Natural killer cell (primary cell): Measurements from ENCODE around the gene USF2. TPM values are rescaled to one million over a fixed set of nuclear protein-coding genes. Genes with fewer than 3 reads are reported as not detected.

Experiments used
- ATAC-seq, 3 donors: fragments of 150-1000 bp in 2 of 3; fragments of 200-7000 bp in 1 of 3; cut with Tn5 transposase; 1 replicate in 1 of 3; 2 replicates in 2 of 3; pipeline ENCODE4 v1.10.0; 2021; ENCODE audit warnings: mild to moderate bottlenecking in 2 of 3, moderate library complexity in 2 of 3
- DNase-seq, 2 donors: peaks; one replicate each; pipeline versions ENCODE4 v3.0.0 to v3.0.0-alpha.2; 2013 to 2021; ENCODE audit warnings: mixed read lengths in 1 of 2
- H3K27ac ChIP-seq: one replicate; pipeline ENCODE4 v1.5.1; 2013; ENCODE audit warnings: mild to moderate bottlenecking, low read length
- H3K27me3 ChIP-seq: one replicate; pipeline ENCODE4 v1.6.1; 2013; ENCODE audit warnings: low read length; ENCODE audit not compliant: control insufficient read depth, insufficient read depth
- H3K36me3 ChIP-seq: one replicate; pipeline ENCODE4 v1.6.1; 2013; ENCODE audit warnings: low read length; ENCODE audit not compliant: control insufficient read depth, insufficient read depth
- H3K4me1 ChIP-seq: one replicate; pipeline ENCODE4 v1.6.1; 2013; ENCODE audit warnings: low read length; ENCODE audit not compliant: control insufficient read depth, insufficient read depth
- H3K4me3 ChIP-seq: one replicate; pipeline ENCODE4 v1.5.1; 2013; ENCODE audit warnings: low read length
- H3K9me3 ChIP-seq: one replicate; pipeline ENCODE4 v1.6.1; 2013; ENCODE audit warnings: low read length; ENCODE audit not compliant: control insufficient read depth, insufficient read depth
- H3K27ac Mint-ChIP-seq, 2 donors: one replicate each; pipeline ENCODE4 v1.8.0; 2022; ENCODE audit warnings: mild to moderate bottlenecking in 2 of 2, mixed read lengths in 2 of 2, moderate library complexity in 1 of 2
- H3K27me3 Mint-ChIP-seq, 2 donors: one replicate each; pipeline ENCODE4 v1.8.0; 2022; ENCODE audit warnings: low read depth in 2 of 2, mixed read lengths in 2 of 2
- H3K36me3 Mint-ChIP-seq: one replicate; pipeline ENCODE4 v1.8.0; 2022; ENCODE audit warnings: mixed read lengths
- H3K4me1 Mint-ChIP-seq, 2 donors: one replicate each; pipeline ENCODE4 v1.8.0; 2022; ENCODE audit warnings: mixed read lengths in 2 of 2
- H3K4me3 Mint-ChIP-seq: one replicate; pipeline ENCODE4 v1.8.0; 2022; ENCODE audit warnings: mild to moderate bottlenecking, moderate library complexity, mixed read lengths
- H3K9me3 Mint-ChIP-seq, 2 donors: one replicate each; pipeline ENCODE4 v1.8.0; 2022; ENCODE audit warnings: mixed read lengths in 2 of 2
- CTCF ChIP-seq: fragments of 200-600 bp; IDR thresholded peaks from one replicate; pipeline ENCODE4 v1.8.0; 2022; ENCODE audit warnings: antibody characterized with exemption
- WGBS: methylation state at CpG from one replicate; pipeline ENCODE4 v1.1.7; 2013; ENCODE audit warnings: missing lambda C conversion rate; ENCODE audit not compliant: insufficient coverage; 5-methylcytosine and 5-hydroxymethylcytosine counted together
- intact Hi-C: fragments of 100-400 bp; cut with micrococcal nuclease; formaldehyde crosslinking; loops from one replicate; pipeline ENCODE4 v1.14.2; 2022
- total RNA-seq, 4 donors: library from RNA; stranded (reverse); fragments of 120-200 nt in 1 of 4; gene quantifications; one replicate each; pipeline versions ENCODE4 v1.2.3 to v1.2.4, GENCODE V29; 2013 to 2022

USF2 gene
- total RNA-seq, 3 donors from 2014 or later (not counting 1 experiment from before 2014, with no cell fraction given), result 243 to 253 (median 250) TPM

DNA sequence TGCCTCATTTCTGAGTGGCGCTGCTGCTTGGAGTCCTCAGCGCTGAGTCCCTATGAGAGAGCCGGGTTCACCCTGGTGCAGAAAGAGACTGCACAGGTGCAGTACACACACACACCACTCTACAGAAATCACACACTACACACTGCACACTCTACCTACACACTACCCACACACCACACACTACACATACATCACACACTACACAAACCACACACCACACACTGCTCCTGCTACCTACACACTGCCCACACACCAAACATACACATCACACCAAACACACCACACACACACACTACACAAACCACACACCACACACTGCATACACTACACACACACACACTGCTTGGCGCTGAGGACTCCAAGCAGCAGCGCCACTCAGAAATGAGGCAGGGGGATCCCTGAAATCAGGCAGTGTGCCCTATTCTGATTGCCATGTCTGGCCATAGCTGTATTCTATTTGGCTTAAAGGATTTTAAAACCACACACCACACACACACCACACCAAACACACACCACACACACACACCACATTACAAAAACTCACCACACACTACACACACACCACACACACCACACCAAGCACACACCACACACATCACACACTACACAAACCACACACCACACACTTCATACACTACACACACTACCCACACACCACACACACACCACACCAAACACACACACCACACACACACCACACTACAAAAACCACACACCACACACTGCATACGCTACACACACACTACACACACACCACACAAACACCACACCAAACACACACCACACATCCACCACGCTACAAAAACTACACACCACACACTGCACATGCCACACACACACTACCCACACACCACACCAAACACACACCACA, 28.1 kb downstream of the USF2 start:
- 85% methylated on average over 7 of the region's 7 CpGs for WGBS
- Histone ChIP-seq H3K27ac (no peak overlapping the region), H3K9me3 (no peaks in the 10 kb centered on the region), H3K4me1 (peaks cover 19% of the 10 kb centered on the region), H3K36me3 (no peaks in the 10 kb centered on the region), H3K4me3 (no peak overlapping the region), H3K27me3 (no peaks in the 10 kb centered on the region)
- TF ChIP-seq CTCF, result no peak
- Mint-ChIP-seq H3K4me3 (no peak overlapping the region), H3K36me3 (no peaks in the 10 kb centered on the region), H3K27me3 (no peaks in the 10 kb centered on the region), H3K9me3 (no peaks in the 10 kb centered on the region), H3K27ac (no peak overlapping the region), H3K4me1 (peaks cover 0 to 5% of the 10 kb centered on the region in 2 donors)
- intact Hi-C loops, result no loop called here
- DNase-seq, result no peak
- no peak for ATAC-seq

- ATAC-seq (no peak), DNase-seq (no peak)
- peaks cover 19% of the 10 kb centered on the region for H3K4me1 ChIP-seq
- Mint-ChIP-seq H3K36me3 (no peaks in the 10 kb centered on the region), H3K4me1 (peaks cover 0 to 5% of the 10 kb centered on the region in 2 donors), H3K4me3 (no peak overlapping the region), H3K27ac (no peak overlapping the region), H3K9me3 (no peaks in the 10 kb centered on the region), H3K27me3 (no peaks in the 10 kb centered on the region)
- no peak for TF ChIP-seq CTCF
- intact Hi-C loops, result no loop called here
- H3K36me3 ChIP-seq, result no peaks in the 10 kb centered on the region
- H3K27me3 ChIP-seq, result no peaks in the 10 kb centered on the region
- WGBS, result 92% methylated on average over 3 of the region's 3 CpGs
- no peaks in the 10 kb centered on the region for H3K9me3 ChIP-seq
- H3K27ac ChIP-seq, result no peak overlapping the region
- H3K4me3 ChIP-seq, result no peak overlapping the region
These were observed 28.7 kb downstream of the USF2 start for GRCh38 chr19:35297515-35297848.

- Mint-ChIP-seq H3K4me1 (peaks cover 0 to 5% of the 10 kb centered on the region in 2 donors), H3K27me3 (no peaks in the 10 kb centered on the region), H3K9me3 (no peaks in the 10 kb centered on the region), H3K27ac (no peak overlapping the region), H3K36me3 (no peaks in the 10 kb centered on the region), H3K4me3 (no peak overlapping the region)
- DNase-seq, result no peak
- ATAC-seq, result no peak
- H3K36me3 ChIP-seq, result no peaks in the 10 kb centered on the region
- no peaks in the 10 kb centered on the region for H3K9me3 ChIP-seq
- H3K4me3 ChIP-seq, result no peak overlapping the region
- no peak for TF ChIP-seq CTCF
- intact Hi-C loops, result no loop called here
- H3K4me1 ChIP-seq, result peaks cover 19% of the 10 kb centered on the region
- WGBS, result 95% methylated on average over 2 of the region's 2 CpGs
- no peaks in the 10 kb centered on the region for H3K27me3 ChIP-seq
- H3K27ac ChIP-seq, result no peak overlapping the region
These were observed 29.2 kb downstream of the USF2 start for GRCh38 chr19:35297922-35298321.

DNA sequence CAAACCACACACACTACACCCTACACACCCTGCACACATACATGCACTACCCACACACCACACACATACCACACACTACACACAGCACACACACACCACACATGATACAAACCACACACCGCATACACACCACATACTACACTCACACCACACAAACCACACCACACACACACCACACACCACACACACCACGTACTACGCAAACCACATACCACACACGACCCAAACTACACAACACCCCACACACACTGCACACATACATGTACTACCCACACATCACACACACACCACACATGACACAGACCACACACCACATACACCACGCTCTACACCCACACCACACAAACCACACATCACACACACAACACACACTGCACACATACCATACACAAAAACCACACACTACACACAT, 29.8 kb downstream of the USF2 start:
- intact Hi-C loops, result no loop called here
- Mint-ChIP-seq H3K27ac (no peak overlapping the region), H3K9me3 (no peaks in the 10 kb centered on the region), H3K36me3 (no peaks in the 10 kb centered on the region), H3K4me3 (no peak overlapping the region), H3K27me3 (no peaks in the 10 kb centered on the region), H3K4me1 (peaks cover 0 to 5% of the 10 kb centered on the region in 2 donors)
- H3K27me3 ChIP-seq, result no peaks in the 10 kb centered on the region
- DNase-seq (no peak), ATAC-seq (no peak)
- H3K9me3 ChIP-seq, result no peaks in the 10 kb centered on the region
- no peak for TF ChIP-seq CTCF
- H3K27ac ChIP-seq, result no peak overlapping the region
- 77% methylated on average over 5 of the region's 5 CpGs for WGBS
- no peaks in the 10 kb centered on the region for H3K36me3 ChIP-seq
- H3K4me3 ChIP-seq, result no peak overlapping the region
- H3K4me1 ChIP-seq, result peaks cover 19% of the 10 kb centered on the region
